SK-N-SH (cell line): ENCODE data around the gene ST7L. TPM values are rescaled to one million over a fixed set of nuclear protein-coding genes. Genes with fewer than 3 reads are reported as not detected.

Source experiments
- CTCF ChIA-PET: fragments of 300-600, 350-600 bp; formaldehyde crosslinking; extraction: SDS; loops from one replicate; lab custom pipeline; 2021; lab: Yijun Ruan, JAX
- POLR2A ChIA-PET: fragments of 350-600 bp; sonication (Branson Sonifier 250); formaldehyde crosslinking; extraction: SDS; loops from one replicate; lab custom pipeline; 2020; ENCODE audit warnings: antibody characterized with exemption, inconsistent platforms; lab: Yijun Ruan, JAX
- DNase-seq: peaks from one replicate; pipeline ENCODE4 v3.0.0; 2012
- H2AFZ ChIP-seq: fragments of 200-600 bp; sonication (generic); 2 replicates; pipeline ENCODE4 v1.8.1; 2016; ENCODE audit warnings: antibody characterized with exemption, mild to moderate bottlenecking, low read depth
- H3F3A ChIP-seq: fragments of 200-600 bp; sonication (generic); replicated peaks from 2 replicates; pipeline ENCODE3; 2016; ENCODE audit warnings: antibody characterized with exemption, mild to moderate bottlenecking; ENCODE audit not compliant: insufficient read depth
- H3K27ac ChIP-seq, 2 experiments: fragments of 200-500 bp in 1 of 2; fragments of 200-600 bp in 1 of 2; sonication (Bioruptor generic) in 1 of 2; sonication (generic), shearing (Covaris generic) in 1 of 2; 2 replicates each; pipeline versions ENCODE4 v1.5.1 to v1.6.1; 2014 to 2016; ENCODE audit warnings: low read depth in 2 of 2, inconsistent platforms in 1 of 2, low read length in 1 of 2, mild to moderate bottlenecking in 1 of 2, mixed read lengths in 1 of 2
- H3K27me3 ChIP-seq: fragments of 200-600 bp; sonication (generic), shearing (Covaris generic); 2 replicates; pipeline ENCODE4 v1.6.1; 2016; ENCODE audit warnings: mixed run types; ENCODE audit not compliant: insufficient read depth
- H3K36me3 ChIP-seq, 2 experiments: fragments of 200-500 bp in 1 of 2; fragments of 200-600 bp in 1 of 2; sonication (Bioruptor generic) in 1 of 2; sonication (generic) in 1 of 2; replicated peaks in 1 of 2; 2 replicates each; pipeline versions ENCODE3 to v1.5.1; 2014 to 2016; ENCODE audit warnings: low read length in 1 of 2, mild to moderate bottlenecking in 1 of 2; ENCODE audit not compliant: insufficient read depth in 2 of 2, control insufficient read depth in 1 of 2
- H3K4me1 ChIP-seq, 2 experiments: fragments of 200-500 bp in 1 of 2; fragments of 200-600 bp in 1 of 2; sonication (Bioruptor generic) in 1 of 2; sonication (generic), shearing (Covaris generic) in 1 of 2; 2 replicates each; pipeline versions ENCODE4 v1.5.1 to v1.6.1; 2014 to 2016; ENCODE audit warnings: low read depth in 1 of 2, low read length in 1 of 2, mixed run types in 1 of 2; ENCODE audit not compliant: insufficient read depth in 2 of 2, control insufficient read depth in 1 of 2
- H3K4me2 ChIP-seq: fragments of 200-600 bp; sonication (generic), shearing (Covaris generic); 2 replicates; pipeline ENCODE4 v1.6.1; 2017; ENCODE audit warnings: mixed run types
- H3K4me3 ChIP-seq, 2 experiments: fragments of 200-500 bp in 1 of 2; fragments of 200-600 bp in 1 of 2; sonication (Bioruptor generic) in 1 of 2; sonication (generic), shearing (Covaris generic) in 1 of 2; 2 replicates each; pipeline versions ENCODE4 v1.5.1 to v1.8.1; 2014 to 2016; ENCODE audit warnings: low read depth in 2 of 2, inconsistent platforms in 1 of 2, low read length in 1 of 2, mild to moderate bottlenecking in 1 of 2, mixed read lengths in 1 of 2, moderate library complexity in 1 of 2
- H3K79me2 ChIP-seq: fragments of 200-600 bp; sonication (generic); 2 replicates; pipeline ENCODE4 v1.8.1; 2017; ENCODE audit warnings: mild to moderate bottlenecking; ENCODE audit not compliant: insufficient read depth
- H3K9ac ChIP-seq: fragments of 200-600 bp; sonication (generic); 2 replicates; pipeline ENCODE4 v1.6.1; 2017; ENCODE audit warnings: mixed run types
- H3K9me2 ChIP-seq: fragments of 200-600 bp; sonication (generic); 2 replicates; pipeline ENCODE4 v1.6.1; 2017; ENCODE audit warnings: mixed run types
- H3K9me3 ChIP-seq: fragments of 200-600 bp; sonication (generic); 2 replicates; pipeline ENCODE4 v1.6.1; 2017; ENCODE audit warnings: mixed run types, mild to moderate bottlenecking, moderate library complexity
- H4K20me1 ChIP-seq: fragments of 200-600 bp; sonication (generic); 2 replicates; pipeline ENCODE4 v1.6.1; 2017; ENCODE audit warnings: mild to moderate bottlenecking, mixed run types; ENCODE audit not compliant: insufficient read depth
- CHD2 ChIP-seq: fragments of 150-350 bp; IDR thresholded peaks from 2 replicates; pipeline ENCODE4 v1.6.1; 2018; ENCODE audit warnings: low read length; ENCODE audit not compliant: partially characterized antibody
- ELF1 ChIP-seq: IDR thresholded peaks from 2 replicates; pipeline ENCODE4 v1.4.0; 2012
- EP300 ChIP-seq, 2 experiments: IDR thresholded peaks; 2 replicates each; pipeline versions ENCODE4 v1.4.0 to v1.6.1; 2012; ENCODE audit warnings: borderline replicate concordance in 1 of 2, low read depth in 1 of 2, low read length in 1 of 2
- FOSL2 ChIP-seq: IDR thresholded peaks from 2 replicates; pipeline ENCODE4 v1.4.0; 2012; ENCODE audit warnings: low read depth, mild to moderate bottlenecking, moderate library complexity, borderline replicate concordance
- FOXJ3 ChIP-seq: sonication (generic); formaldehyde crosslinking; IDR thresholded peaks from 2 replicates; pipeline ENCODE4 v1.5.1; 2020; ENCODE audit warnings: mild to moderate bottlenecking, missing genetic modification reagents
- JUND ChIP-seq: IDR thresholded peaks from 2 replicates; pipeline ENCODE4 v1.4.0; 2012
- MEF2A ChIP-seq: IDR thresholded peaks from 2 replicates; pipeline ENCODE4 v1.4.0; 2012; ENCODE audit warnings: low read depth, borderline replicate concordance
- MXI1 ChIP-seq: IDR thresholded peaks from 2 replicates; pipeline ENCODE4 v1.6.1; 2012; ENCODE audit warnings: mild to moderate bottlenecking, low read depth, low read length, improper control_type of control experiment
- NFIC ChIP-seq: IDR thresholded peaks from 2 replicates; pipeline ENCODE4 v1.4.0; 2012; ENCODE audit warnings: borderline replicate concordance
- RAD21 ChIP-seq: IDR thresholded peaks from 2 replicates; pipeline ENCODE4 v1.6.1; 2012; ENCODE audit warnings: mild to moderate bottlenecking, low read length
- RCOR1 ChIP-seq: fragments of 150-350 bp; IDR thresholded peaks from 2 replicates; pipeline ENCODE4 v1.6.1; 2017; ENCODE audit warnings: antibody characterized with exemption, low read length
- TAF1 ChIP-seq: IDR thresholded peaks from 2 replicates; pipeline ENCODE4 v1.6.1; 2012; ENCODE audit warnings: low read depth, mild to moderate bottlenecking, low read length, moderate library complexity, borderline replicate concordance
- TCF12 ChIP-seq: IDR thresholded peaks from 2 replicates; pipeline ENCODE4 v1.4.0; 2012
- TEAD4 ChIP-seq: IDR thresholded peaks from 2 replicates; pipeline ENCODE4 v1.4.0; 2012; ENCODE audit warnings: mild to moderate bottlenecking, borderline replicate concordance; ENCODE audit not compliant: insufficient read depth
- WGBS: methylation state at CpG from one replicate; pipeline ENCODE4 v1.1.6; 2017; ENCODE audit warnings: low lambda C conversion rate; 5-methylcytosine and 5-hydroxymethylcytosine counted together
- polyA plus RNA-seq, 3 experiments: library from polyadenylated mRNA; depleted of rRNA; stranded (reverse); fragments of >200 nt; gene quantifications; 2 replicates each; pipeline ENCODE4 v1.2.3, GENCODE V29; 2012
- TF ChIP-seq, protein P1 (sequence below): fragments of 150-350 bp; IDR thresholded peaks from 2 replicates; pipeline ENCODE4 v1.6.1; 2017; ENCODE audit warnings: antibody characterized with exemption, low read length, low read depth, borderline replicate concordance
- TF ChIP-seq, protein P2 (sequence below): fragments of 150-350 bp; IDR thresholded peaks from 2 replicates; pipeline ENCODE4 v1.6.1; 2016; ENCODE audit warnings: mild to moderate bottlenecking, low read depth, low read length
- TF ChIP-seq, protein P3 (sequence below): IDR thresholded peaks from 2 replicates; pipeline ENCODE4 v1.6.1; 2012; ENCODE audit warnings: mild to moderate bottlenecking, low read depth, low read length, moderate library complexity

The ST7L gene
- polyA plus RNA-seq, 1 of the 3 experiments (the other 2 are of a cell fraction), result 17.9 TPM

DNA sequence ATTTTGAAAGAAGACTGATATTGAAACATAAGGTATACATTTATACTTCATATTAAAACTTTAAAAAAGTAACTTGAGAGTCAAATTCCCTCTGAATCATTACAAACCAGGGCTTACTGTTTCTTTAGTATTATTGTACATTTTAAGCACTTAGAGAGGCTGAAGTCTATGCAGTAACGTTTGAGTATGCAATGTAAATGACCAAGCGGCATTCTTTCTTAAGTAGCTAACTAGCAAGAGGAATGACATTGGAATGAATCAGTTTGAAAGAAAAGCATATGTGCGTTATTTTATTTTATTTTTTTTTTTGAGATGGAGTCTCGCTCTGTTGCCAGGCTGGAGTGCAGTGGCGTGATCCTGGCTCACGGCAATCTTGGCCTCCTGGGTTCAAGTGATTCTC lies 85.9 kb downstream of the ST7L start:
- 60% methylated on average over 6 of the region's 6 CpGs for WGBS
- ChIA-PET CTCF (interaction anchor here (0.6 kb wide), 1 partner anchor 71 kb away, joined by 3 read pairs; no protein-coding TSS in a partner anchor), POLR2A (no interaction called here)
- H3K9me3 ChIP-seq, result no peaks in the 10 kb centered on the region
- H4K20me1 ChIP-seq, result no peaks in the 10 kb centered on the region
- H3K27ac ChIP-seq, result peak overlapping the region; percentile 16 to 70; a peak in 3 of 4 replicates
- H3K36me3 ChIP-seq, result peaks cover 0 to 11% of the 10 kb centered on the region in 2 experiments
- H3F3A ChIP-seq, result peaks cover 19% of the 10 kb centered on the region
- H3K9ac ChIP-seq, result peak overlapping the region; percentile 30; the same call in 1 of the 2 replicates
- H3K9me2 ChIP-seq, result no peaks in the 10 kb centered on the region
- H3K79me2 ChIP-seq, result no peaks in the 10 kb centered on the region
- H3K27me3 ChIP-seq, result no peaks in the 10 kb centered on the region
- TF ChIP-seq RAD21 (no peak), EP300 (IDR thresholded peaks at IDR 0.05; ENCODE audit: borderline replicate concordance in 1 of 2, low read depth in 1 of 2, low read length in 1 of 2) (peak in 1 of 2 experiments; percentile 7; a peak in 1 of 4 replicates), NFIC (no peak), JUND (peak; percentile 27; the same call in 1 of the 2 replicates), MEF2A (no peak), FOSL2 (peak; percentile 45; the same call in 1 of the 2 replicates), TCF12 (peak; percentile 56; the same call in 1 of the 2 replicates), TEAD4 (0 out of 2 replicates have a peak, but pooled peaks have one; percentile 22), CHD2 (no peak)
- TF ChIP-seq, protein P1, sequence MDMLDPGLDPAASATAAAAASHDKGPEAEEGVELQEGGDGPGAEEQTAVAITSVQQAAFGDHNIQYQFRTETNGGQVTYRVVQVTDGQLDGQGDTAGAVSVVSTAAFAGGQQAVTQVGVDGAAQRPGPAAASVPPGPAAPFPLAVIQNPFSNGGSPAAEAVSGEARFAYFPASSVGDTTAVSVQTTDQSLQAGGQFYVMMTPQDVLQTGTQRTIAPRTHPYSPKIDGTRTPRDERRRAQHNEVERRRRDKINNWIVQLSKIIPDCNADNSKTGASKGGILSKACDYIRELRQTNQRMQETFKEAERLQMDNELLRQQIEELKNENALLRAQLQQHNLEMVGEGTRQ, result no peak
- H2AFZ ChIP-seq, result no peak overlapping the region
- no peak overlapping the region for H3K4me3 ChIP-seq
- DNase-seq, result no peak
- H3K4me2 ChIP-seq, result no peak overlapping the region
- H3K4me1 ChIP-seq, result peaks cover 0 to 31% of the 10 kb centered on the region in 2 experiments; a peak in 2 of 4 replicates

GRCh38 chr1:112532064-112532463 lies 86.9 kb downstream of the ST7L start:
- Histone ChIP-seq H3K79me2 (no peaks in the 10 kb centered on the region), H3K9me2 (no peaks in the 10 kb centered on the region), H3K9ac (peak overlapping the region; percentile 30; the same call in 1 of the 2 replicates), H3K4me3 (no peak overlapping the region), H2AFZ (no peak overlapping the region), H3K4me1 (peaks cover 0 to 41% of the 10 kb centered on the region in 2 experiments; a peak in 3 of 4 replicates), H3K4me2 (no peak overlapping the region), H3K27ac (no peak overlapping the region), H3F3A (peaks cover 19% of the 10 kb centered on the region), H3K9me3 (no peaks in the 10 kb centered on the region), H3K36me3 (peaks cover 0 to 13% of the 10 kb centered on the region in 2 experiments), H4K20me1 (no peaks in the 10 kb centered on the region), H3K27me3 (no peaks in the 10 kb centered on the region)
- no peak for TF ChIP-seq JUND
- no peak for TF ChIP-seq NFIC
- no peak for TF ChIP-seq FOXJ3 (CRISPR knock-in tag)
- no peak for TF ChIP-seq MXI1
- no peak for TF ChIP-seq RCOR1
- TF ChIP-seq ELF1, result no peak
- TF ChIP-seq, protein P2, sequence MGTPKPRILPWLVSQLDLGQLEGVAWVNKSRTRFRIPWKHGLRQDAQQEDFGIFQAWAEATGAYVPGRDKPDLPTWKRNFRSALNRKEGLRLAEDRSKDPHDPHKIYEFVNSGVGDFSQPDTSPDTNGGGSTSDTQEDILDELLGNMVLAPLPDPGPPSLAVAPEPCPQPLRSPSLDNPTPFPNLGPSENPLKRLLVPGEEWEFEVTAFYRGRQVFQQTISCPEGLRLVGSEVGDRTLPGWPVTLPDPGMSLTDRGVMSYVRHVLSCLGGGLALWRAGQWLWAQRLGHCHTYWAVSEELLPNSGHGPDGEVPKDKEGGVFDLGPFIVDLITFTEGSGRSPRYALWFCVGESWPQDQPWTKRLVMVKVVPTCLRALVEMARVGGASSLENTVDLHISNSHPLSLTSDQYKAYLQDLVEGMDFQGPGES, result no peak
- TF ChIP-seq, protein P3, sequence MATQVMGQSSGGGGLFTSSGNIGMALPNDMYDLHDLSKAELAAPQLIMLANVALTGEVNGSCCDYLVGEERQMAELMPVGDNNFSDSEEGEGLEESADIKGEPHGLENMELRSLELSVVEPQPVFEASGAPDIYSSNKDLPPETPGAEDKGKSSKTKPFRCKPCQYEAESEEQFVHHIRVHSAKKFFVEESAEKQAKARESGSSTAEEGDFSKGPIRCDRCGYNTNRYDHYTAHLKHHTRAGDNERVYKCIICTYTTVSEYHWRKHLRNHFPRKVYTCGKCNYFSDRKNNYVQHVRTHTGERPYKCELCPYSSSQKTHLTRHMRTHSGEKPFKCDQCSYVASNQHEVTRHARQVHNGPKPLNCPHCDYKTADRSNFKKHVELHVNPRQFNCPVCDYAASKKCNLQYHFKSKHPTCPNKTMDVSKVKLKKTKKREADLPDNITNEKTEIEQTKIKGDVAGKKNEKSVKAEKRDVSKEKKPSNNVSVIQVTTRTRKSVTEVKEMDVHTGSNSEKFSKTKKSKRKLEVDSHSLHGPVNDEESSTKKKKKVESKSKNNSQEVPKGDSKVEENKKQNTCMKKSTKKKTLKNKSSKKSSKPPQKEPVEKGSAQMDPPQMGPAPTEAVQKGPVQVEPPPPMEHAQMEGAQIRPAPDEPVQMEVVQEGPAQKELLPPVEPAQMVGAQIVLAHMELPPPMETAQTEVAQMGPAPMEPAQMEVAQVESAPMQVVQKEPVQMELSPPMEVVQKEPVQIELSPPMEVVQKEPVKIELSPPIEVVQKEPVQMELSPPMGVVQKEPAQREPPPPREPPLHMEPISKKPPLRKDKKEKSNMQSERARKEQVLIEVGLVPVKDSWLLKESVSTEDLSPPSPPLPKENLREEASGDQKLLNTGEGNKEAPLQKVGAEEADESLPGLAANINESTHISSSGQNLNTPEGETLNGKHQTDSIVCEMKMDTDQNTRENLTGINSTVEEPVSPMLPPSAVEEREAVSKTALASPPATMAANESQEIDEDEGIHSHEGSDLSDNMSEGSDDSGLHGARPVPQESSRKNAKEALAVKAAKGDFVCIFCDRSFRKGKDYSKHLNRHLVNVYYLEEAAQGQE, result no peak
- no peak for TF ChIP-seq TAF1
- POLR2A ChIA-PET, result no interaction called here
- CTCF ChIA-PET, result interaction anchor here (0.9 to 1.6 kb wide), 2 partner anchors 10 to 12 kb away, joined by 3 to 7 read pairs; no protein-coding TSS in a partner anchor
- 92% methylated on average over 4 of the region's 4 CpGs for WGBS
- no peak for DNase-seq
